ENCODE results near the gene MFAP4. TPM values are rescaled to one million over a fixed set of nuclear protein-coding genes. Genes with fewer than 3 reads are reported as not detected.

Gene MFAP4
- total and polyA plus RNA-seq, 7 donors = 5.8 to 44.5 (median 8.9) TPM

GRCh38 chr17:19398301-19399181, 11.6 kb upstream of the MFAP4 start:
- DNase-seq (peak; percentile 66 to 81), ATAC-seq (peak in 3 of 4 donors; percentile 63 to 70 (median 67))
- intact Hi-C loops (cut with DNase I) = no loop called here
- Histone ChIP-seq H3K27ac (peak overlapping the region; percentile 4), H3K9me3 (no peaks in the 10 kb centered on the region), H3K27me3 (ENCODE audit: insufficient read depth in 3 of 3, low read length in 2 of 3) (no peaks in the 10 kb centered on the region), H3K4me1 (no peaks in the 10 kb centered on the region), H3K36me3 (ENCODE audit: insufficient read depth in 1 of 2, low read depth in 1 of 2) (no peaks in the 10 kb centered on the region), H3K4me3 (no peak overlapping the region)
- 60 to 69% (median 67%) methylated on average over 2 of the region's 2 CpGs for WGBS, 3 donors
- TF ChIP-seq, protein P1, sequence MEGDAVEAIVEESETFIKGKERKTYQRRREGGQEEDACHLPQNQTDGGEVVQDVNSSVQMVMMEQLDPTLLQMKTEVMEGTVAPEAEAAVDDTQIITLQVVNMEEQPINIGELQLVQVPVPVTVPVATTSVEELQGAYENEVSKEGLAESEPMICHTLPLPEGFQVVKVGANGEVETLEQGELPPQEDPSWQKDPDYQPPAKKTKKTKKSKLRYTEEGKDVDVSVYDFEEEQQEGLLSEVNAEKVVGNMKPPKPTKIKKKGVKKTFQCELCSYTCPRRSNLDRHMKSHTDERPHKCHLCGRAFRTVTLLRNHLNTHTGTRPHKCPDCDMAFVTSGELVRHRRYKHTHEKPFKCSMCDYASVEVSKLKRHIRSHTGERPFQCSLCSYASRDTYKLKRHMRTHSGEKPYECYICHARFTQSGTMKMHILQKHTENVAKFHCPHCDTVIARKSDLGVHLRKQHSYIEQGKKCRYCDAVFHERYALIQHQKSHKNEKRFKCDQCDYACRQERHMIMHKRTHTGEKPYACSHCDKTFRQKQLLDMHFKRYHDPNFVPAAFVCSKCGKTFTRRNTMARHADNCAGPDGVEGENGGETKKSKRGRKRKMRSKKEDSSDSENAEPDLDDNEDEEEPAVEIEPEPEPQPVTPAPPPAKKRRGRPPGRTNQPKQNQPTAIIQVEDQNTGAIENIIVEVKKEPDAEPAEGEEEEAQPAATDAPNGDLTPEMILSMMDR (IDR thresholded peaks at IDR 0.05) = no peak

GRCh38 chr17:19397556-19398041, 10.6 kb upstream of the MFAP4 start:
- no peak for DNase-seq
- H3K27ac ChIP-seq = peak overlapping the region; percentile 4

DNA sequence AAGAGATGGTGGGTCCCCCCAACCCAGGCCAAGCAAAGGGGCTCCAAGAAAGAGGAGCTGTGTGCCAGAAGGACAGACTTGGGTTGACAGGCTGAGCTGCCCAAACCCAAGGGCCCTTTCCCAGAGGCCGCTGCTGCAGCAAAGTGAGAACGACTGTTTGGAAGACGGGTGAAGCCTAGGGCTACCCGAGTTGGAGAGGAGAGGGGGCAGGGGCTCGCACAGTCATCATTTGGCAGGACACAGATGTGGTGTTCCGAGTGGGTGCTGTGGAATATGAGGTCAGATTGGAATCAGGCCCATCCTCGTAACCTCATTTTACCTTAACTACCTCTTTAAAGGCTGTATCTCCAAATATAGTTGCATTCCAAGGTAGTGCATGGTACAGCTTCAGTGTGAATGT, 5.3 kb upstream of the MFAP4 start:
- H3K9me3 ChIP-seq = no peaks in the 10 kb centered on the region
- no peak overlapping the region for H3K27ac ChIP-seq
- no peaks in the 10 kb centered on the region for H3K36me3 ChIP-seq (ENCODE audit: insufficient read depth in 1 of 2, low read depth in 1 of 2)
- ATAC-seq (no peak), DNase-seq (no peak)
- no peaks in the 10 kb centered on the region for H3K27me3 ChIP-seq (ENCODE audit: insufficient read depth in 3 of 3, low read length in 2 of 3)
- no peak overlapping the region for H3K4me3 ChIP-seq
- TF ChIP-seq, protein P1 (IDR thresholded peaks at IDR 0.05) = no peak
- 52 to 75% (median 53%) methylated on average over 7 of the region's 7 CpGs for WGBS, 3 donors
- H3K4me1 ChIP-seq = peaks cover 5% of the 10 kb centered on the region
- intact Hi-C loops (cut with DNase I) = no loop called here

More at GRCh38 chr17:19397556-19398041, 10.6 kb upstream of the MFAP4 start:
- whole genome bisulfite sequencing, 3 donors = 66 to 78% (median 68%) methylated on average over 6 of the region's 6 CpGs
- ATAC-seq = no peak
- Histone ChIP-seq H3K4me3 (no peak overlapping the region), H3K9me3 (no peaks in the 10 kb centered on the region), H3K27me3 (ENCODE audit: insufficient read depth in 3 of 3, low read length in 2 of 3) (no peaks in the 10 kb centered on the region), H3K36me3 (ENCODE audit: insufficient read depth in 1 of 2, low read depth in 1 of 2) (no peaks in the 10 kb centered on the region), H3K4me1 (no peaks in the 10 kb centered on the region)
- intact Hi-C loops (cut with DNase I) = no loop called here
- TF ChIP-seq, protein P1 (IDR thresholded peaks at IDR 0.05) = no peak

- Histone ChIP-seq H3K4me1 (peaks cover 9% of the 10 kb centered on the region), H3K9me3 (no peaks in the 10 kb centered on the region), H3K27me3 (ENCODE audit: insufficient read depth in 3 of 3, low read length in 2 of 3) (no peaks in the 10 kb centered on the region), H3K27ac (no peak overlapping the region), H3K4me3 (no peak overlapping the region), H3K36me3 (ENCODE audit: insufficient read depth in 1 of 2, low read depth in 1 of 2) (no peaks in the 10 kb centered on the region)
- TF ChIP-seq, protein P1 (IDR thresholded peaks at IDR 0.05) = no peak
- intact Hi-C loops (cut with DNase I) = no loop called here
- 65 to 76% (median 71%) methylated on average over 7 of the region's 7 CpGs for WGBS, 3 donors
- ATAC-seq = no peak
- no peak for DNase-seq
Observed at GRCh38 chr17:19391432-19391831, 4.4 kb upstream of the MFAP4 start.

Data from psoas muscle (tissue), 8 donors.